A673 (cell line): Measurements from ENCODE around the gene HOOK2.
"Not testable (repeated sequence)": the region's sequence is repeated elsewhere in the genome, so short reads cannot be mapped to it uniquely, and the experiment has no call there.

ENCODE experiments used
- CTCF ChIP-seq: fragments of 300-800, 200-600 bp; sonication (generic); conservative IDR thresholded peaks from 2 replicates; pipeline ENCODE4 v1.5.1; 2017; ENCODE audit warnings: low read depth, mild to moderate bottlenecking, antibody characterized with exemption, low read length, moderate library complexity, mixed read lengths
- EZH2 ChIP-seq: fragments of 200-600 bp; sonication (generic); IDR thresholded peaks from 2 replicates; pipeline ENCODE4 v1.6.1; 2017; ENCODE audit warnings: borderline replicate concordance, low read depth, mild to moderate bottlenecking, mixed read lengths, antibody characterized with exemption, low read length; ENCODE audit not compliant: poor library complexity, severe bottlenecking

GRCh38 chr19:12817188-12817587 lies 41.8 kb upstream of the HOOK2 start:
- not testable (repeated sequence) for TF ChIP-seq CTCF, EZH2
